Non-pigmented ciliary epithelial cell (primary cell): ENCODE measurements around the gene TIAM1.

Experiments
- DNase-seq: peaks from one replicate; pipeline ENCODE4 v3.0.0-alpha.2; 2010; ENCODE audit warnings: low read depth

Gene TIAM1, protein sequence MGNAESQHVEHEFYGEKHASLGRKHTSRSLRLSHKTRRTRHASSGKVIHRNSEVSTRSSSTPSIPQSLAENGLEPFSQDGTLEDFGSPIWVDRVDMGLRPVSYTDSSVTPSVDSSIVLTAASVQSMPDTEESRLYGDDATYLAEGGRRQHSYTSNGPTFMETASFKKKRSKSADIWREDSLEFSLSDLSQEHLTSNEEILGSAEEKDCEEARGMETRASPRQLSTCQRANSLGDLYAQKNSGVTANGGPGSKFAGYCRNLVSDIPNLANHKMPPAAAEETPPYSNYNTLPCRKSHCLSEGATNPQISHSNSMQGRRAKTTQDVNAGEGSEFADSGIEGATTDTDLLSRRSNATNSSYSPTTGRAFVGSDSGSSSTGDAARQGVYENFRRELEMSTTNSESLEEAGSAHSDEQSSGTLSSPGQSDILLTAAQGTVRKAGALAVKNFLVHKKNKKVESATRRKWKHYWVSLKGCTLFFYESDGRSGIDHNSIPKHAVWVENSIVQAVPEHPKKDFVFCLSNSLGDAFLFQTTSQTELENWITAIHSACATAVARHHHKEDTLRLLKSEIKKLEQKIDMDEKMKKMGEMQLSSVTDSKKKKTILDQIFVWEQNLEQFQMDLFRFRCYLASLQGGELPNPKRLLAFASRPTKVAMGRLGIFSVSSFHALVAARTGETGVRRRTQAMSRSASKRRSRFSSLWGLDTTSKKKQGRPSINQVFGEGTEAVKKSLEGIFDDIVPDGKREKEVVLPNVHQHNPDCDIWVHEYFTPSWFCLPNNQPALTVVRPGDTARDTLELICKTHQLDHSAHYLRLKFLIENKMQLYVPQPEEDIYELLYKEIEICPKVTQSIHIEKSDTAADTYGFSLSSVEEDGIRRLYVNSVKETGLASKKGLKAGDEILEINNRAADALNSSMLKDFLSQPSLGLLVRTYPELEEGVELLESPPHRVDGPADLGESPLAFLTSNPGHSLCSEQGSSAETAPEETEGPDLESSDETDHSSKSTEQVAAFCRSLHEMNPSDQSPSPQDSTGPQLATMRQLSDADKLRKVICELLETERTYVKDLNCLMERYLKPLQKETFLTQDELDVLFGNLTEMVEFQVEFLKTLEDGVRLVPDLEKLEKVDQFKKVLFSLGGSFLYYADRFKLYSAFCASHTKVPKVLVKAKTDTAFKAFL (N-terminal part only)

DNA sequence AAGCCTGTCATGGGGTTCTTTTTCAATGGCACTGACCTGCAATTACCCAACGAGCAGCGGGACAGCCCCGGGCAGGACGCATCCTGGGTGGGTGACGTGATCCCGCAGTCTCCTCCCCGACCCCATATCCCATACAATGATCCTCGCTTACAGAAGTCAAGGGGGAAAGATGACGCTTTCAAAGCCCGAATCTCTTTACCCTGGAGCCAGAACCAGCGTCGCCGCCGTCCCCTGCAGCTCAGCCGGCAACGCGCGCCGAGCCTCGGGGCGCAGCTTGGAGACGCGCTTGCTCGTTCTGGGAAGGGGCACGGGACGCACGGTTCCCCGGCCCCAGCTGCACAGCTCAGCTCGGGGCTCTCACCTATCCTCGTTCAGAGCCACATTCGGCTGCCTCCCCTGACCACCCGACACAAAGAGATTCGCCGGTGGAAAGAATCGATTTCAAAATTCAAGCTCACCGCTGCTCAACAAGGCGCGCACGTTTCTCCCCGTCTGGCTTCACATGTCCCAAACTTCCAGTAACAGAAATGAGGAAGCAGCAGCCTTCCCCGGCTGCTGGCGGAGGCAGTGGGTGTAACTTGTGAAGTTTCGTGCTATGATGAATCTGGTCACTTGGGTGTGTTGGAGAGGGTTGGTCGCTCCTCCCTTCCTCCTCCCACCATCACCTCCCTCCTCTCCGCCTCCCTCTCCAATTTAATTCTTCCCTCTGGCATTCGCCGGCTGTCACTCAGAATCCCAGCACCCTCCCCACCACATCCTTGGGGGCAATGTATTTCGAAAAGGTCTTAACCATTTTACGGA is at the start of gene TIAM1:
Gene TIAM1, minus strand, starts transcription at position 582 of the 801 bp plus-strand sequence. CDS start 77,289 bp downstream, outside the sequence.
- DNase-seq, result no peak

DNA sequence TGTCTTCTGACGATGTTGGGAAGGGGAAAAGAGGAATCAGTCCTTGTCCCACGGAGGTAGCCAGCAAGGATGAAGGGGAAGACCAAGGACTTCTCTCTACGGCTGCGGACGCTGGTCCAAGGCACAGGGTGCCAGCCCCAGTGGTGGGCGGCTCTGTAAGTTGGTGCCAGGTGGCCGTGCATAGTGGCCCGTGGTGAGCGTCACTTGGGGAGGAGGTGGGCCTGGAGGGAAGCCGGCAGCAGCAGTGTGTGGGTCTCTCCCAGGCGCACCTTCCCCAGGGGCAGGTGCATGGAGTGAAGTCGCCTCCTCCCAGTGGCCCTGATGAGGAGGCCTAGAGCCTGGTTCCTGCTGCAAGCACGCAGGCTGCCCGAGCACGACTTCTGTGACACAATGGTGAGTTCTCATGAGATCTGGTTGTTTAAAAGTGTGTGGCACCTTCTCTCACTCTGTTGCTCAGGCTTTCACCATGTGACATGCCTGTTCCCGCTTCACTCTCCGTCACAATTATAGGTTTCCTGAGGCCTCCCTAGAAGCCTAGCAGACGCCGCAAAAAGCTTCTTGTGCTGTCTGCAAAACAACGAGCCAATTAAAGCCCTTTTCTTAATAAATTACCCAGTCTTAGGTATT is 43.6 kb upstream of the TIAM1 start:
- DNase-seq, result no peak

DNA sequence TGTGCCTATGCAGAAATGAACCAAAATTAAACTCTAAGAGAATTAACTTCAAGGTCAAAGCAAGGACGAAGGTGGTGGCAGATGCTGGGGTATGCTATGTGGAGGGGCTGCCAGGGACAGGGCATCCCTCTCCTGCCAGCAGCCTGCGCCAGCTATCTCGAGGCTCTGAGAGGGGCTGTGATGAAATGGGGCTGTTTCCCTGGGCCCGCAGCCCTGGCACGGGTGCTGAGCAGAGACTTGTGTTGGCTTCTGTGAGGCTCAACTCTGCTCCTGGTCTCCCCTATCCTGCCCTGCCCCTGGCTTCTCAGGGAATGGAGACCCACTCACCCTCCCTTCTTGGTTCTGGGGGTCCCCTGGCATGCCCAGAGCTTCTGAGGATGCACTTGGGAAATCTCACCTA is 41.9 kb upstream of the TIAM1 start:
- DNase-seq, result no peak

DNA sequence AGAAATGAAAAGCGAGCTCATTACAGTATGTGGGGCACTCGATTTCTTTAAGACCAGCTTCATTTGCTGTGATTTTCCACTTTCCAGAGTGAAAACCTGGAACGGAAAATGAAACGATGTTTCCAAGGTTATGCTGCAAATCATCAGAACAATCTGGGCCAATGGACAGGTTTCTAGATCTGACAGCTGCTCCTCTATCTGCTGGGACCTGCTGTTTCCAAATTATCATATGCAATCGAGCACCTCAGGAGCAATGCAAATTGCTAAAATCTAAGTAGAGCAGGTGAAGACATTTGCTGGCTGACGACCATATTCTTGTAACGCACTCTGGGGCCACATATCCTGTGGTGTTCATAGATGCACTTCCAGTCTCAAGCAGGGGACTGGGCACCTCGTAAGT is 39.7 kb upstream of the TIAM1 start:
- DNase-seq, result no peak

DNA sequence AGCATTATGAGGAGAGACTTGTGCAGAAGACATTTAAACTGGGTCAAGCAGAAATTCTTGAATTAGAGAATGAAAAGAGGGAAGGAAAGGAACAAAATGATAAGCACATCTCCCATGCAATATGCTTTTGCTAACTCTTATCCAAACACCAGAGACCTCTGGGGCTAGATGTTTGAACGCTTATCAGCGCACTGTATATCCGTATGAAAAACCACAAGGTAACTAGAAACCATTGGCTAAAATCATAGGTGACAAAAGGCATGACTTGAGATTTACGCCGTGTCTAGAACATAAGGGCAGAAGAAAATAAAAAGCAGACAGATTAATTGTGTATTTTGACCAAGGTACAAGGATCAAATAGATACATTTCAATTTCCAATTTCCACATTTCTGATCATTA is 38.0 kb upstream of the TIAM1 start:
- DNase-seq, result no peak

DNA sequence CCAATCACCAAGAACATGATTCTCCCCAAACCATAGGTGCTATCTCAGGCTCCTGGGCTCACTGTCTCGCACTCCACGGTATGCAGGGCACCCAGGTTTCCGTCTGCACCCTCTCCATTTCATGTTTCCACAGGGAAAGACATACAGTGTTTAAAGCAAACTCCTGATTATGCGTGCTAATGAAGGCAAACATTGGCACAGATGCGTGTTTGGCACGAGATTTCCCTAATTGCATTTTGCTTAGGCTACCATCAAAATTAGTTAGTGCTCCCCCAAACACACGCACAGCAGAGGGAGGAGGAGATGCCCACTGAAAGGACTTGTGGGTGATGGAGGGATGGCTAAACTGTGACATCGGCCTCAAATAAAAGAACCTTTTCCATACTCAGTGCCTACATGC is 32.2 kb upstream of the TIAM1 start:
- no peak for DNase-seq

DNA sequence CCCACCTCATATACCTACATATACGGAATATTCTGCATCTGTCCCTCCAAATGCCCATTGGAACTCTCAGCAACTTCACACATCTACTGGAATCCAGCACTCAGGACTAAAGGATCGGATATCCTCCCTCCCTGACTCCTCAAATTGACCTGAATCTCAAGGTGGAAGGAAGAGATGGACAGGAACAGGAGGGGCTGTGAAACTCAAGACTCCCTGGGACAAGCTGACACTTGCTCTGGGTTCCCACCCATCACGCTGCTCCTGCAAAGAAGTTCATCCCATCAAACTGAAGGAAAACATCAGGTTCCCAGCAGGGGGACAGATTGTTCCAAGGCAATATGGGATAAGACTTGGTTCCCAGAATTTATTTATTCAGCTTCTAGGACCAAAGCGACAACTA is 30.3 kb upstream of the TIAM1 start:
- no peak for DNase-seq

DNA sequence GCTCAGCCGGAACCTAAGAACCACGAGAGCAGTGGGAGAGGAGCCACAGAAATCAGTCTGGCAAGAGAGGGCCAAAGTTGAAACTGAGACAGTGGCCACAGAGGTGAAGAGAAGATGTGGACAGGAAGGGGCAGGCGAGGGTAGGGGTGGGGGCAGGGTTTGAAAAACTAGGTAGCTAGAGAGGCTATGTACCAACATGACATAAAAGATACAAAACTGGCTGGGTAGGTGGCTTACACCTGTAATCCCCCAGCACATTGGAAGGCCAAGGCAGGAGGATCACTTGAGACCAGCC is 28.4 kb upstream of the TIAM1 start:
- no peak for DNase-seq

DNA sequence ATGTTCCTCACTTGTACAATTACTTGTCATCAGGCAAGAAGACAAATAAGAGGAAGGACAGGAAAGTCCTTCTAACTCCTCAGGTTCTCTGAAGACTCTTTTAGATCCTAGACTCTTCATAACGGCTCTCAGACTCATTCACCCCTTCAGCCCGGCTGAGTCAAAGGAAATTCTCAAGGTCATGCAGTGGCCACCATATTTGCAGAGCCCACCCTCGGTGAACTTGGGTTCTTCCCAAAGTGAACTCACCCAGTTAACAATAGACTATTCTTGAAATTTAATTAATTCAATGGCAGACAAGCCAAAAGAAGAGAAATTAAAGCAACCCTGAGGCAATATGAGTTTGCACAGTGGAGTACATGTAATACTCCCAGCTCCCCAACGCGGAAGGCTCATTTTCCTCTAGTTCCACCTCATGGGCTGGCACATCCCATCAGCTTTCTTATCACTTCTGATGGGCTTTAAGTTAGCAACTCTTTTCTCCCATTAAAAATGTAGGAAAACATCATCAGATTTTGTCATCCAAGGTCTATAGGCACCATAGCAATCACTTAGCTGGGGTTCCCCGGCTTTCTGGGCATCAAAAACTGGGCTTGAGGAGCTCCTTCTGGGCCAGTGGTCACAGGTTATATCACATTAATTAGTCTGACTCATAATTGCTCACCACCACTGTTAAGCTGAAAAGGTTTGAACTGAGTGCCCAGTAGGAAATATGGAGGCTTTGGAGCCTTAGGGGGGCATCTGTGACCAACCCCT is 27.8 kb upstream of the TIAM1 start:
- no peak for DNase-seq

DNA sequence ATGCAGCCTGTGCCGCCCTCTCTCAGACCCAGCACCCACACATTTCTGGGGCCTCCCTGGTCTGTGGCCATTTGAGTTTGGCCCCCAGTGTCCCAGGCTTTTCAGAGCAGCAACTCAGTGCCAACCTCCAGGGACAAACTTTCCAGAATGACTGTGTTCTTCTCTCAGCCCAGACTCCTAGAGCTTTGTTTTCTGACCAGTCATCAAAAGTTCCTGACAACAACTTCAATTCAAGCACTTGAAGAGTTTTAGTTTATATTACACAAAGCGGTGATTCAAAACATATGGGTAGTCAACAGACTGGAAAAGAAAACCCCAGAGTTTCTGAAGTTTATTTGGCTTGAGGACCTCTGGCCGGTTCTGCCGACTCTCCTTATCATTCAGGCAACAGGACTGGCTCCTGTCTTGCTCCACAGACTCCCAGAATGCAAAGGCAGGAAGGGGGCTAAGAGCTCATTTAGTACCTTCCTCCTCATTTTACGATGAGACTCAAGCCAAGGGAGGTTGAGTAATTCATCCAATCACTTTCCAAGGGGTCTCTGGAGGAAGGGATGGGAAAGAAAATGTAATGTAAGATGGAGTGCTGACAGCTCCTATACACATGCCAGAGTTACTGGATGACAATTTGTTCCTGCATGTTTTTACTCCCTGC is 27.0 kb upstream of the TIAM1 start:
- DNase-seq, result no peak

DNA sequence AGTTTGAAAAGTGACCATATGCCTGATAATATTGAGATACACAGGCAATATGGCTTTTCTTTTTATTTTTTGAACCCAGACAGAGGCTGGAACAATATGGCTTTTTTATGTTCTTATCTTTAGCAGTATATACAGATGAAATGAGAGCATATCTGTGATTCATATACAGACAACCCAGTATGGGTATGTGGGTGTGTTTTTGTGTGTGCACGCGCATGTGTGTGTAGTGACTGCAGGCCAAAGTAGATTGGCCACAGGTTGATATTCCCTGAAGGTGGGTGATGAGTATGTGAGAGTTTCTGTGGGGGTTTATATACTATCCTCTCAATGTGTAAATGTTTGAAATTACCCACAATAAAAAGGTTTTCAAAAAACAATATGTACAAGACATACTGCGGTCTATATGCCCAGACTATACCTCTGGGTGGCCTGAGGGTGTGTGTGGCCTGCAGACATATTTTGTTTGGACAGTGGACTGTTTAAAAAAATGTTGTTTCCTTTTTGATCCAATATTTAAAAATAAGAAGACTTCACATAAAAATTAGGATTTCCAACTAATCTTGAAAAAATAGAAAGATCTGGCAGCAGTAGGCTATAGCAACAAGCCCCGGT is 26.3 kb upstream of the TIAM1 start:
- DNase-seq, result no peak

DNA sequence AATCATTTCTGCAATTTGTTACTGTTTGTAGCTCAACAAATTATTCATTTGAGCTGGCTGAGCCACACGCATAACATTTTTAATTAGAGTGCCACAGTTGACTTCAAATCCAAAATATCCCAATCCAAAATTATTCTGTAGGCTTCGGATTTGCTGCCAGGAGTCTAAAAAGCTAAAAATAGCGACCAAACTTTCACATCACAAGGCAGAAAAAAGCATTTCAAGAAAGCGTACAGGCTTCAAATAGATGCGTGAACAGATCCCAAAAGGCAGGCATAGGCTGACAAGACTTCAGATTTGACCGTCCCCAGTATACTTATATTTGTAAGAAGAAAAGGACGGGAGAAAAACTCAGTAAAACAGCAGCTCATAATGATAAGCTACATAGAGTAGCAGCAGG is 24.3 kb upstream of the TIAM1 start:
- no peak for DNase-seq

DNA sequence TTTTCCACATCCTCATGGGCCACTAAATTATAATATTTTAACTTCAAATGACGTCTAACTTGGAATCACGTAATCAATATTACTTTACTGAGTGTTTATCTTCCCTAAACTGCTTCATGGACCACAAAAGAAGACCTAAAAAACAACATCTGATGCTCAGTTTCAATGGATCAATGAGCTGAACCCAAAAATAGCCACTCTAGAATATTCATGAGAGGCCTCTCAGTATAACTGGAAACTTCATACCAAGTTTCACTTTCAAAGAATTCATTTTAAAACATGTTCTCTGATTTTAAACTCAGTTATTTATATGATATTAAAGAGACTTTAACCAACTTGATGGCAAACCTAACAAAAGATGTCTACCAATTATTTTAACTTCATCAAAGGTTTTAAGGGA is 23.7 kb upstream of the TIAM1 start:
- no peak for DNase-seq

DNA sequence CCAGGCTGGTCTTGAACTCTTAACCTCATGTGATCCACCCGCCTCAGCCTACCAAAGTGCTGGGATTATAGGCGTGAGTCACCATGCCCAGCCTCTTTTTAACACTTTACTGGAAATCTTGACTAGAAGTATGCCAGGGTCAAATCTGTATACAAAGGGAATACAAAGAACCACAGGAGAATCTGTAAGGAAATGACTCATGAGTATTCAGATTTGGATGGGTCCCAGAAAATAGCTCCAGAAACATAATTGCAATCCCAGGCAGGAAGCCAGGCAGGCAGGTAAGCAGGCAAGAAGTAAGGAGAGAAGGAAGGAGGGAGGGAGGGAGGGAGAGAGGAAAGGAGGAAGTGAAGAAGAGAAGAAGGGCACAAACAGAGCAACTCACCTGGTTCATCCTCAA is 22.8 kb upstream of the TIAM1 start:
- DNase-seq, result peak; percentile 87

DNA sequence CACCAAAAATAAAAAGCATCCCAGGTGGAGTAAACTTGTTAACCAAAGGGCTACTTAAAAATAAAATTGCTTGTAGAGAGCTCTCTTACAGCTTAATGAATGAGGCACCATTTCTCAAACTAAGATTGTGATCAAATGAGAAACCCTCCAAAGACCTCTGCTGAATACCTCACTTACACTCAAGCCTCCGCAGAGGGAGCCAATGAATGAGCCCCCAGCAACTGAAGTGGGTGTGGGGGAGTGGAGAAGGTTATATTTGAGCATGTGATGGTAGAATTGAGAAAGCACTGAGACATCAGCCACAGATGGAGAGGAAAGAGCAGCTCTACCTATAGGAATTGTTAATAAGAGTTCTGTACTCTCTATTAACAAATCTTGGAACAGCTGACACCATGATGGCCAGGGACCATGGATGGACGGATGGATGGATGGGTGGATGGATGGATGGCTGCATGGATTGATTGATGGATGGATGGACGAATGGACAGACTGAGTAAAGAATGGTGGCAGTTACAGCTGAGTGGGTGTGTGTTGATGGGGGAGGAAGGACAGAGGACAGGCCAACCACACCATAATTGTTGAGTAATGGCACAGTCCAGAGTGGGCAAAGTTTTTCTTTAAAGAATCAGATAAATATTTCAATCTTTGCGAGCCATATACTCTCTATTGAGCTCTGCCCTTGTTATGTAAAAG is 20.3 kb upstream of the TIAM1 start:
- no peak for DNase-seq

DNA sequence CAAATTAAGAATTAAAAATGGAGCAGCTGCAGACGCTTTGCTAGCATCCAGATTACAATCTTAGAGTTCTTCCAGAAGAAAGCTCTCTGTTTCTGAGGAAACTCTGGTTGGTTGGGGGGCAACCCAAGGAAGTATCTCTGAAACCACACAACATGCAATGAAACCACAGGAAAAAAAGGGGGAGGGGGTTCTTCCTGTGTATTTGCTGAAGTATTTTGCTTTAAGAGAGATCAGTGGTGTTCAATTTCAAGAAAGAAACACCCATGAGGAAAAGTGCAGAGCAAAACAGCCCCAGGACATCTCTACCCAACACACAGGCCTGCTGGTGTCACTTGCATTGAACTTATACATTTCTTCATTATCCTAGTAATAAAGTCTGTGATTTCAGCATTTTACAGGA is 19.7 kb upstream of the TIAM1 start:
- DNase-seq, result no peak

DNA sequence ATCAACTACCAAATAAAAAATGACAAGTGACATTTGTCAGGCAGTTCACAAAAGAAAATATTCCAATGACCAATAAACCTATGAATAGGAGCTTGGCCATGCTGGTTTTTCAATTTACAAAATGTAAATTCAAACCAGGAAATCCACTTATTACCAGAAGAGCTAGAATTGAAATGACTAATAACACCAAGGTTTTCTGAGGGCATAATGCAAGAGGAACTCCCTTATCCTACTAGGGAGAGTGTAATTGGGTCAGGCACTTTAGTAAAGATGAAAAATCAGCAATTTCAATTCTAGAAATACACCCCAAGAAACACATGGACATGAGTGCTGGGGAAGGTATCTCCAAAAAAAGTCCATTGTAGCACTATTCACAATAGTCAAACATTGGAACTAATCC is 16.7 kb upstream of the TIAM1 start:
- DNase-seq, result no peak

DNA sequence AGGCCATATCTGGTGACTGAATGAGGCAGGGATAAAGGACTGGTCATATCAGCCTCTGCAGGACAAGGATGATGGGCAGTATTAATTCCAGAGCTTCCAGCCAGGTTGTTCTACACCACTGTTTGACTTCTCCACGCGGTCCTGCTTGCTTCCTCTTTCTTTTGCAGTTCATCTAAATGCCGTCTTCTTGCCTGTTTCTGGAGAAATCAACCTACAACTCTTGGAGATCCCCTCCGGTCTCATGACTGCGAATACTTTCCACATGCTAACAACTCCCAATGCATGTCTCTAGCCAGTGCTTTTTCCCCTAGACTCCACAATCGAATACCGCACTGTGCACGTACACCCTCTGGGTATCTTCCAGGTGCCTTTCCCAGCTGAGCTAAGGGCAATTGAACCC is 14.1 kb upstream of the TIAM1 start:
- no peak for DNase-seq

DNA sequence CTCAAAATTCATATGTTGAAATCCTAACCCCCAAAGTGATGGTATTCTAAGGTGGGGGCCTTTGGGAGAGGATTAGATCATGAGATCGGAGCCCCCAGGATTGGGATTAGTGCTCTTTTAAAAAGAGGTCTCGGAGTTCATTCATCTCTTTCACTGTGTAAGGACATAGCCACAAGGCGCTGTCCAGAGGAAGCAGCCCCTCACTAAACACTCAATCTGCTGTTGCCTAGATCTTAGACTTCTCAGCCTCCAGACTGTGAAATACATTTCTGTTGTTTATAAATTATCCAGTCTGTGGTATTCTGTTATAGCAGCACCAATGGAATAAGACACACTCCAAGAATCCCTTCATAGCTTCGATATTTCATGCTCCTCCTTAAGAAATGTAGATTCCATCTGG is 12.4 kb upstream of the TIAM1 start:
- DNase-seq, result no peak
